ENCODE data around the gene ADORA3.

Gene ADORA3

GRCh38 chr1:111476214-111476613 lies 27.2 kb downstream of the ADORA3 start:
- no peak for DNase-seq (ENCODE audit: low read depth in 4 of 4, low spot score in 1 of 4)

- peak in 1 of 4 experiments; percentile 20 for DNase-seq (ENCODE audit: low read depth in 4 of 4, low spot score in 1 of 4)
Measured at GRCh38 chr1:111475701-111476100, 27.7 kb downstream of the ADORA3 start.

GRCh38 chr1:111474521-111474920 lies 28.9 kb downstream of the ADORA3 start:
- DNase-seq (ENCODE audit: low read depth in 4 of 4, low spot score in 1 of 4) = no peak

GRCh38 chr1:111474106-111474505 lies 29.3 kb downstream of the ADORA3 start:
- DNase-seq (ENCODE audit: low read depth in 4 of 4, low spot score in 1 of 4) = no peak

GRCh38 chr1:111471538-111471937 lies 31.9 kb downstream of the ADORA3 start:
- no peak for DNase-seq (ENCODE audit: low read depth in 4 of 4, low spot score in 1 of 4)

GRCh38 chr1:111471012-111471411 lies 32.4 kb downstream of the ADORA3 start:
- peak in 1 of 4 experiments; percentile 42 for DNase-seq (ENCODE audit: low read depth in 4 of 4, low spot score in 1 of 4)

GRCh38 chr1:111470596-111470995 lies 32.8 kb downstream of the ADORA3 start:
- no peak for DNase-seq (ENCODE audit: low read depth in 4 of 4, low spot score in 1 of 4)

- no peak for DNase-seq (ENCODE audit: low read depth in 4 of 4, low spot score in 1 of 4)
Measured at GRCh38 chr1:111469539-111469938, 33.9 kb downstream of the ADORA3 start.

GRCh38 chr1:111468717-111469100 lies 34.7 kb downstream of the ADORA3 start:
- DNase-seq (ENCODE audit: low read depth in 4 of 4, low spot score in 1 of 4) = no peak

GRCh38 chr1:111467865-111468716 lies 35.3 kb downstream of the ADORA3 start:
- DNase-seq (ENCODE audit: low read depth in 4 of 4, low spot score in 1 of 4) = no peak

GRCh38 chr1:111466480-111466879 lies 37.0 kb downstream of the ADORA3 start:
- DNase-seq (ENCODE audit: low read depth in 4 of 4, low spot score in 1 of 4) = no peak

- DNase-seq (ENCODE audit: low read depth in 4 of 4, low spot score in 1 of 4) = no peak
Measured at GRCh38 chr1:111465754-111466153, 37.7 kb downstream of the ADORA3 start.

- DNase-seq (ENCODE audit: low read depth in 4 of 4, low spot score in 1 of 4) = no peak
Measured at GRCh38 chr1:111463029-111463683, 40.3 kb downstream of the ADORA3 start.

- no peak for DNase-seq (ENCODE audit: low read depth in 4 of 4, low spot score in 1 of 4)
Measured at GRCh38 chr1:111462370-111463028, 40.9 kb downstream of the ADORA3 start.

- no peak for DNase-seq (ENCODE audit: low read depth in 4 of 4, low spot score in 1 of 4)
Measured at GRCh38 chr1:111461765-111462164, 41.7 kb downstream of the ADORA3 start.

- no peak for DNase-seq (ENCODE audit: low read depth in 4 of 4, low spot score in 1 of 4)
Measured at GRCh38 chr1:111455642-111456031, 47.8 kb downstream of the ADORA3 start.

- no peak for DNase-seq (ENCODE audit: low read depth in 4 of 4, low spot score in 1 of 4)
Measured at GRCh38 chr1:111454859-111455641, 48.4 kb downstream of the ADORA3 start.

GRCh38 chr1:111453706-111454105 lies 49.7 kb downstream of the ADORA3 start:
- DNase-seq (ENCODE audit: low read depth in 4 of 4, low spot score in 1 of 4) = no peak

- DNase-seq (ENCODE audit: low read depth in 4 of 4, low spot score in 1 of 4) = no peak
Measured at GRCh38 chr1:111452581-111452980, 50.9 kb downstream of the ADORA3 start.

GRCh38 chr1:111450185-111450584 lies 53.2 kb downstream of the ADORA3 start:
- DNase-seq (ENCODE audit: low read depth in 4 of 4, low spot score in 1 of 4) = no peak

GRCh38 chr1:111449703-111450017 lies 53.8 kb downstream of the ADORA3 start:
- DNase-seq (ENCODE audit: low read depth in 4 of 4, low spot score in 1 of 4) = no peak

Measured in stimulated activated CD4-positive, alpha-beta T cell treated with anti-CD3 and anti-CD28 coated beads, Interleukin-1b, Interleukin-23, amount 100 ng/mL, for 24 hours (primary cell).